Fibroblast of lung (primary cell): ENCODE measurements around the gene SLC7A4. TPM values are rescaled to one million over a fixed set of nuclear protein-coding genes. Genes with fewer than 3 reads are reported as not detected.

Experiments
- DNase-seq, 2 donors: peaks; one replicate each; pipeline versions ENCODE4 v3.0.0 to v3.0.0-alpha.2; 2010; ENCODE audit warnings: low read depth in 2 of 2
- H2AFZ ChIP-seq: 2 replicates; pipeline ENCODE4 v1.5.1; 2012; ENCODE audit warnings: low read length, control low read depth, inconsistent platforms
- H3K27ac ChIP-seq: 2 replicates; pipeline ENCODE4 v1.5.1; 2011; ENCODE audit warnings: low read length, control low read depth; ENCODE audit not compliant: insufficient read depth
- H3K27me3 ChIP-seq: 2 replicates; pipeline ENCODE4 v1.5.1; 2011; ENCODE audit warnings: mild to moderate bottlenecking, low read length; ENCODE audit not compliant: control insufficient read depth, insufficient read depth
- H3K36me3 ChIP-seq: 2 replicates; pipeline ENCODE4 v1.5.1; 2011; ENCODE audit warnings: low read length; ENCODE audit not compliant: control insufficient read depth, insufficient read depth
- H3K4me1 ChIP-seq: 2 replicates; pipeline ENCODE4 v1.5.1; 2011; ENCODE audit warnings: low read length; ENCODE audit not compliant: control insufficient read depth, insufficient read depth; ENCODE audit errors: extremely low read depth
- H3K4me2 ChIP-seq: 2 replicates; pipeline ENCODE4 v1.5.1; 2011; ENCODE audit warnings: low read length, control low read depth; ENCODE audit not compliant: insufficient read depth; ENCODE audit errors: extremely low read depth
- H3K4me3 ChIP-seq, 4 experiments: fragments of 200-600 bp in 1 of 4; sonication (generic) in 1 of 4; replicated peaks in 1 of 4; 2 replicates each; pipeline ENCODE4 v1.5.1; 2011 to 2016; ENCODE audit warnings: low read length in 4 of 4, low read depth in 3 of 4, mild to moderate bottlenecking in 3 of 4, control low read depth in 2 of 4, inconsistent platforms in 1 of 4, mixed read lengths in 1 of 4; ENCODE audit not compliant: insufficient read depth in 1 of 4; ENCODE audit errors: control extremely low read depth in 1 of 4
- H3K79me2 ChIP-seq: 2 replicates; pipeline ENCODE4 v1.5.1; 2012; ENCODE audit warnings: mild to moderate bottlenecking, low read length, inconsistent platforms; ENCODE audit not compliant: control insufficient read depth, insufficient read depth
- H3K9ac ChIP-seq: 2 replicates; pipeline ENCODE4 v1.5.1; 2011; ENCODE audit warnings: mild to moderate bottlenecking, low read length, control low read depth; ENCODE audit not compliant: insufficient read depth
- H3K9me3 ChIP-seq: 2 replicates; pipeline ENCODE4 v1.5.1; 2012; ENCODE audit warnings: low read depth, low read length; ENCODE audit not compliant: control insufficient read depth, insufficient read depth
- H4K20me1 ChIP-seq: 2 replicates; pipeline ENCODE4 v1.5.1; 2011; ENCODE audit warnings: low read length; ENCODE audit not compliant: control insufficient read depth, insufficient read depth; ENCODE audit errors: extremely low read depth
- EZH2 ChIP-seq: IDR thresholded peaks from 2 replicates; pipeline ENCODE4 v1.5.1; 2012; ENCODE audit warnings: low read length, control low read depth, mild to moderate bottlenecking; ENCODE audit errors: missing control alignments
- polyA plus RNA-seq, 2 donors: library from polyadenylated mRNA; depleted of rRNA in 1 of 2; stranded (reverse) in 1 of 2; unstranded in 1 of 2; fragments of >200 nt; gene quantifications; 2 replicates each; pipeline ENCODE4 v1.2.1, GENCODE V29; 2011 to 2012; ENCODE audit warnings: missing spikeins in 1 of 2
- total RNA-seq: library from RNA; depleted of rRNA; stranded (reverse); fragments of >200 nt; gene quantifications from 2 replicates; pipeline ENCODE4 v1.2.1, GENCODE V29; 2014
- TF ChIP-seq, protein P1 (sequence below), 2 donors: IDR thresholded peaks in 1 of 2; conservative IDR thresholded peaks in 1 of 2; 1 replicate in 1 of 2; 2 replicates in 1 of 2; pipeline ENCODE4 v1.5.1; 2011 to 2012; ENCODE audit warnings: low read length in 2 of 2, control low read depth in 1 of 2, inconsistent platforms in 1 of 2, low read depth in 1 of 2, mild to moderate bottlenecking in 1 of 2

The SLC7A4 gene
- total and polyA plus RNA-seq, 2 donors (not counting 1 experiment from before 2014, with no cell fraction given), result 0.83 to 0.92 TPM

DNA sequence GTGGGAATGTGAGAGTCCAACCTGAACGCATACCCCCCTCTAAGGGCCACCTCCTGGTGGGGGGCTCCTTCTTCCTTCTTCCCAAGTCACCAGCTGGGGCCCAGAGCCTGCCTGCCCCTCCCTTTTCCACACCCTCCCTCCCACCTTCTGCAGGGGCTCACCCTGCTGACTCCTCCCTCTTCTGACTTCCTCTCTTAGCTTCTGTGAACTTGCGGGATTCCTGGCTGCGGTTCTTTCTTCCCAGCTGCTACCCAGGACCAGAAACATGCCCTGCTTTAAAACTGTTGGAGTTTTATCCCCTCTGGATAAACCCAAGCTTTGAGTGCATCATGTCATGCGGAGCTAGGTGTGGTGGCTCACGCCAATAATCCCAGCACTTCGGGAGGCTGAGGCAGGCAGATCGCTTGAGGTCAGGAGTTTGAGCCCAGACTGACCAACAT lies 23.5 kb upstream of the SLC7A4 start:
- no peak overlapping the region for H3K27ac ChIP-seq
- no peak overlapping the region for H3K4me3 ChIP-seq
- no peak overlapping the region for H3K9ac ChIP-seq
- H3K27me3 ChIP-seq, result peaks cover 26% of the 10 kb centered on the region
- no peak for TF ChIP-seq EZH2
- TF ChIP-seq, protein P1, sequence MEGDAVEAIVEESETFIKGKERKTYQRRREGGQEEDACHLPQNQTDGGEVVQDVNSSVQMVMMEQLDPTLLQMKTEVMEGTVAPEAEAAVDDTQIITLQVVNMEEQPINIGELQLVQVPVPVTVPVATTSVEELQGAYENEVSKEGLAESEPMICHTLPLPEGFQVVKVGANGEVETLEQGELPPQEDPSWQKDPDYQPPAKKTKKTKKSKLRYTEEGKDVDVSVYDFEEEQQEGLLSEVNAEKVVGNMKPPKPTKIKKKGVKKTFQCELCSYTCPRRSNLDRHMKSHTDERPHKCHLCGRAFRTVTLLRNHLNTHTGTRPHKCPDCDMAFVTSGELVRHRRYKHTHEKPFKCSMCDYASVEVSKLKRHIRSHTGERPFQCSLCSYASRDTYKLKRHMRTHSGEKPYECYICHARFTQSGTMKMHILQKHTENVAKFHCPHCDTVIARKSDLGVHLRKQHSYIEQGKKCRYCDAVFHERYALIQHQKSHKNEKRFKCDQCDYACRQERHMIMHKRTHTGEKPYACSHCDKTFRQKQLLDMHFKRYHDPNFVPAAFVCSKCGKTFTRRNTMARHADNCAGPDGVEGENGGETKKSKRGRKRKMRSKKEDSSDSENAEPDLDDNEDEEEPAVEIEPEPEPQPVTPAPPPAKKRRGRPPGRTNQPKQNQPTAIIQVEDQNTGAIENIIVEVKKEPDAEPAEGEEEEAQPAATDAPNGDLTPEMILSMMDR (conservative IDR thresholded peaks at IDR 0.05 in 1 of 2, IDR thresholded peaks at IDR 0.05 in 1 of 2; ENCODE audit: low read depth in 1 of 2, low read length in 2 of 2), result no peak
- H2AFZ ChIP-seq, result no peak overlapping the region
- H3K4me2 ChIP-seq, result no peak overlapping the region
- no peaks in the 10 kb centered on the region for H3K9me3 ChIP-seq
- DNase-seq, result no peak
- no peaks in the 10 kb centered on the region for H3K79me2 ChIP-seq
- no peaks in the 10 kb centered on the region for H3K4me1 ChIP-seq
- no peaks in the 10 kb centered on the region for H4K20me1 ChIP-seq
- no peaks in the 10 kb centered on the region for H3K36me3 ChIP-seq

DNA sequence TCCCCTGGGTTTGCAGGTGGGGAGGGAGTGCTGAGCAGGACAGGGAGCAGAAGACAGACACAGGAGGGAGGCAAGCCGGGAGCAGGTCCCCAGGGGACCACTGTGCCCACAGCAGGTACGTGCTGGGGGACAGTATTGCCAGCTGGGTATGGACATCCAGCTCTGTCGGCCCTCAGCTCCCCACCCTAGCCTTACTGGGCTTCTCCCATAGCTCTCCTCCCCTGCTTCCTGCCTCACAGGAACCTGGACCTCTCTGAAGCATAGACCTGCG lies 23.1 kb upstream of the SLC7A4 start:
- H3K36me3 ChIP-seq, result no peaks in the 10 kb centered on the region
- H3K9me3 ChIP-seq, result no peaks in the 10 kb centered on the region
- H3K79me2 ChIP-seq, result no peaks in the 10 kb centered on the region
- DNase-seq, result no peak
- peaks cover 26% of the 10 kb centered on the region for H3K27me3 ChIP-seq
- no peak for TF ChIP-seq EZH2
- TF ChIP-seq, protein P1 (conservative IDR thresholded peaks at IDR 0.05 in 1 of 2, IDR thresholded peaks at IDR 0.05 in 1 of 2; ENCODE audit: low read depth in 1 of 2, low read length in 2 of 2), result no peak
- no peak overlapping the region for H3K9ac ChIP-seq
- no peak overlapping the region for H3K4me2 ChIP-seq
- H3K4me1 ChIP-seq, result no peaks in the 10 kb centered on the region
- H2AFZ ChIP-seq, result no peak overlapping the region
- no peak overlapping the region for H3K27ac ChIP-seq
- no peak overlapping the region for H3K4me3 ChIP-seq
- H4K20me1 ChIP-seq, result no peaks in the 10 kb centered on the region

DNA sequence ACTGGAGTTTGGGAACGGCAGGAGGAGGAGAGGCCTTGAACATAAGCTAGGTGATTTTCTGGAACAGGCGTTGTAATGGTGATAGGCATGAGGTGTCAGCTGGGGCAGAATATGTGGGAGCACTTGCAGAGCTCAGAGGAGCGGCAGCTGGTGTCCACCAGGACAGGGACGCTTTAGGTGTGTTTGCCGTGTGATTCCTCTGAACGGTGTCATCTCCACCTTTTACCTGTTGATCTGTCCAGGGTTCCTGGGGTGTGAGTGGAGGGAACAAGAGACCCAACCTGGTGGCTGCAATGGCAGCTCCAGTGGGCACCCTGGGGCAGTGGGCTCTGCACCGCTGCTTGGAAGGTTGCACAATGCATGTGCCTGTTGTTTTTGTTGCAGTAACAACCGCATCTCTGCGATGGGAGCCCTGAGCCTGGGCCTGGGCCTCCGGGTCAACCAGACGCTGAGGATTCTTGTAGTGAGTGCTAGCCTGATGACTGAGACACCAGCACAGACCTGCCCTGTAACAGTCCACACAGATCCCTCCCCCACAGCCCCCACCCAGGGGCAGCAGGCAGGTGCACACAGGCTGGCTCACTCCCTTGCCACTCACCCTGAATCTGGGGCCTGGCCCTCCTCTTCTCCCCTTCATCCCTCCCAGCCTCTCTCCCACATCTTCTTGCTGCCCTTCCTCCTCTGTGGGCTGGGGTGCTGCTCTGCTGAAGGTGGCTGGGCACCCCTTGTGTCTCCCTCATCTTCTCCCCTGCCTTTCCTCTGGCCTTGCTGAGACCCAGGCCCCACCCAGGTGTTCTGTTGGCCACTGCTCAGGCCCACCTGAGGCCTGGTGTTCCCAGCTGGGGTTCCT lies 22.6 kb upstream of the SLC7A4 start:
- Histone ChIP-seq H3K4me3 (no peak overlapping the region), H3K79me2 (no peaks in the 10 kb centered on the region), H3K27me3 (peaks cover 26% of the 10 kb centered on the region), H2AFZ (no peak overlapping the region), H3K27ac (no peak overlapping the region), H3K4me2 (no peak overlapping the region), H3K9me3 (no peaks in the 10 kb centered on the region), H3K36me3 (no peaks in the 10 kb centered on the region), H4K20me1 (no peaks in the 10 kb centered on the region), H3K9ac (no peak overlapping the region), H3K4me1 (no peaks in the 10 kb centered on the region)
- TF ChIP-seq, protein P1 (conservative IDR thresholded peaks at IDR 0.05 in 1 of 2, IDR thresholded peaks at IDR 0.05 in 1 of 2; ENCODE audit: low read depth in 1 of 2, low read length in 2 of 2), result no peak
- no peak for TF ChIP-seq EZH2
- DNase-seq, result no peak
